B cell (primary cell): ENCODE measurements around the gene CCR2. TPM values are rescaled to one million over a fixed set of nuclear protein-coding genes. Genes with fewer than 3 reads are reported as not detected.

Source experiments
- ATAC-seq: fragments of 200-7000 bp; cut with Tn5 transposase; one replicate; pipeline ENCODE4 v1.10.0; 2021; ENCODE audit warnings: low read depth, mild to moderate bottlenecking, moderate number of reproducible peaks, moderate library complexity
- CTCF ChIA-PET: fragments of 350-600 bp; sonication (Branson Sonifier 250); formaldehyde crosslinking; loops from one replicate; lab custom pipeline; 2021; ENCODE audit warnings: antibody characterized with exemption, inconsistent platforms; lab: Charles Lee
- POLR2A ChIA-PET: fragments of 350-600 bp; sonication (Branson Sonifier 250); formaldehyde crosslinking; loops from one replicate; lab custom pipeline; 2021; ENCODE audit warnings: antibody characterized with exemption; lab: Charles Lee
- DNase-seq: peaks from one replicate; pipeline ENCODE4 v3.0.0; 2013
- H2AFZ ChIP-seq: 2 replicates; pipeline ENCODE4 v1.6.1; 2012; ENCODE audit warnings: mild to moderate bottlenecking, low read depth, low read length; ENCODE audit not compliant: insufficient read depth, poor library complexity, severe bottlenecking
- H3K27ac ChIP-seq, 2 donors: 1 replicate in 1 of 2; 2 replicates in 1 of 2; pipeline ENCODE4 v1.5.1; 2012 to 2013; ENCODE audit warnings: low read length in 2 of 2, mild to moderate bottlenecking in 2 of 2, moderate library complexity in 1 of 2
- H3K27me3 ChIP-seq, 4 experiments: fragments of 200-600 bp in 1 of 4; sonication (generic) in 1 of 4; replicated peaks in 1 of 4; 1 replicate in 2 of 4; 2 replicates in 2 of 4; pipeline versions ENCODE4 v1.6.1 to v1.7.0; 2013 to 2016; ENCODE audit warnings: low read length in 3 of 4, mild to moderate bottlenecking in 2 of 4, mixed read lengths in 1 of 4, moderate library complexity in 1 of 4; ENCODE audit not compliant: insufficient read depth in 4 of 4, control insufficient read depth in 3 of 4; ENCODE audit errors: control extremely low read depth in 1 of 4
- H3K36me3 ChIP-seq, 2 experiments: replicated peaks in 1 of 2; 1 replicate in 1 of 2; 2 replicates in 1 of 2; pipeline versions ENCODE4 v1.6.1 to v1.7.1; 2013; ENCODE audit warnings: low read length in 1 of 2; ENCODE audit not compliant: insufficient read depth in 2 of 2, control insufficient read depth in 1 of 2; ENCODE audit errors: control extremely low read depth in 1 of 2, extremely low read depth in 1 of 2
- H3K4me1 ChIP-seq, 2 donors: fragments of 200-600 bp in 1 of 2; sonication (generic) in 1 of 2; 1 replicate in 1 of 2; 2 replicates in 1 of 2; pipeline versions ENCODE4 v1.5.1 to v1.6.1; 2013 to 2017; ENCODE audit warnings: low read length in 2 of 2; ENCODE audit not compliant: control insufficient read depth in 2 of 2, insufficient read depth in 2 of 2
- H3K4me2 ChIP-seq: replicated peaks from 2 replicates; pipeline ENCODE3; 2012; ENCODE audit warnings: mild to moderate bottlenecking, low read depth, low read length; ENCODE audit not compliant: poor library complexity, severe bottlenecking
- H3K4me3 ChIP-seq, 5 experiments: fragments of 200-600 bp in 1 of 5; sonication (generic) in 1 of 5; 1 replicate in 3 of 5; 2 replicates in 2 of 5; pipeline versions ENCODE4 v1.5.1 to v1.7.0; 2011 to 2016; ENCODE audit warnings: low read length in 4 of 5, mild to moderate bottlenecking in 4 of 5, low read depth in 2 of 5, control low read depth in 1 of 5, moderate library complexity in 1 of 5; ENCODE audit not compliant: insufficient read depth in 1 of 5; ENCODE audit errors: control extremely low read depth in 1 of 5, extremely low read depth in 1 of 5
- H3K79me2 ChIP-seq: fragments of 200-600 bp; sonication (generic); one replicate; pipeline ENCODE4 v1.6.0; 2016; ENCODE audit warnings: low read length; ENCODE audit not compliant: control insufficient read depth, insufficient read depth
- H3K9ac ChIP-seq: fragments of 200-600 bp; sonication (generic); 2 replicates; pipeline ENCODE4 v1.6.1; 2017; ENCODE audit warnings: mild to moderate bottlenecking, low read length, moderate library complexity
- H3K9me3 ChIP-seq, 3 donors: one replicate each; pipeline versions ENCODE4 v1.6.1 to v1.7.1; 2013; ENCODE audit warnings: low read length in 2 of 3; ENCODE audit not compliant: control insufficient read depth in 2 of 3, insufficient read depth in 1 of 3; ENCODE audit errors: control extremely low read depth in 1 of 3
- H4K20me1 ChIP-seq: 2 replicates; pipeline ENCODE4 v1.6.0; 2012; ENCODE audit warnings: mild to moderate bottlenecking, low read length; ENCODE audit not compliant: insufficient read depth, control insufficient read depth, poor library complexity, severe bottlenecking
- H3K27ac Mint-ChIP-seq: one replicate; pipeline ENCODE4 v1.8.0; 2021; ENCODE audit warnings: mixed read lengths
- H3K27me3 Mint-ChIP-seq: one replicate; pipeline ENCODE4 v1.8.0; 2021; ENCODE audit warnings: mixed read lengths
- H3K4me1 Mint-ChIP-seq: one replicate; pipeline ENCODE4 v1.8.0; 2021; ENCODE audit warnings: mixed read lengths
- H3K4me3 Mint-ChIP-seq: one replicate; pipeline ENCODE4 v1.8.0; 2021; ENCODE audit warnings: mixed read lengths
- H3K9me3 Mint-ChIP-seq: one replicate; pipeline ENCODE4 v1.8.0; 2022; ENCODE audit warnings: mixed read lengths; ENCODE audit not compliant: insufficient read depth
- EZH2 ChIP-seq: IDR thresholded peaks from 2 replicates; pipeline ENCODE4 v1.6.1; 2012; ENCODE audit warnings: borderline replicate concordance, low read depth, mild to moderate bottlenecking, moderate library complexity, low read length; ENCODE audit not compliant: insufficient read depth, poor library complexity, severe bottlenecking
- WGBS: methylation state at CpG from one replicate; pipeline ENCODE4 v1.1.5; 2013; ENCODE audit warnings: missing lambda C conversion rate; ENCODE audit not compliant: insufficient coverage; 5-methylcytosine and 5-hydroxymethylcytosine counted together
- intact Hi-C: fragments of 100-400 bp; cut with micrococcal nuclease; formaldehyde crosslinking; loops from one replicate; pipeline ENCODE4 v1.10.0; 2022
- polyA plus RNA-seq: library from polyadenylated mRNA; depleted of rRNA; stranded (reverse); fragments of >200 nt; gene quantifications from 2 replicates; pipeline ENCODE4 v1.2.3, GENCODE V29; 2012
- total RNA-seq, 2 donors: library from RNA; stranded (reverse); fragments of 120-200 nt in 1 of 2; gene quantifications; 1 replicate in 1 of 2; 2 replicates in 1 of 2; pipeline versions ENCODE4 v1.2.3 to v1.2.4, GENCODE V29; 2013 to 2022
- TF ChIP-seq, protein P1 (sequence below): fragments of 200-600 bp; IDR thresholded peaks from one replicate; pipeline ENCODE4 v1.8.0; 2022; ENCODE audit warnings: antibody characterized with exemption, mild to moderate bottlenecking

CCR2 gene
- total and polyA plus RNA-seq, 2 donors (not counting 1 experiment from before 2014, with no cell fraction given), result 0.34 to 0.82 TPM

DNA sequence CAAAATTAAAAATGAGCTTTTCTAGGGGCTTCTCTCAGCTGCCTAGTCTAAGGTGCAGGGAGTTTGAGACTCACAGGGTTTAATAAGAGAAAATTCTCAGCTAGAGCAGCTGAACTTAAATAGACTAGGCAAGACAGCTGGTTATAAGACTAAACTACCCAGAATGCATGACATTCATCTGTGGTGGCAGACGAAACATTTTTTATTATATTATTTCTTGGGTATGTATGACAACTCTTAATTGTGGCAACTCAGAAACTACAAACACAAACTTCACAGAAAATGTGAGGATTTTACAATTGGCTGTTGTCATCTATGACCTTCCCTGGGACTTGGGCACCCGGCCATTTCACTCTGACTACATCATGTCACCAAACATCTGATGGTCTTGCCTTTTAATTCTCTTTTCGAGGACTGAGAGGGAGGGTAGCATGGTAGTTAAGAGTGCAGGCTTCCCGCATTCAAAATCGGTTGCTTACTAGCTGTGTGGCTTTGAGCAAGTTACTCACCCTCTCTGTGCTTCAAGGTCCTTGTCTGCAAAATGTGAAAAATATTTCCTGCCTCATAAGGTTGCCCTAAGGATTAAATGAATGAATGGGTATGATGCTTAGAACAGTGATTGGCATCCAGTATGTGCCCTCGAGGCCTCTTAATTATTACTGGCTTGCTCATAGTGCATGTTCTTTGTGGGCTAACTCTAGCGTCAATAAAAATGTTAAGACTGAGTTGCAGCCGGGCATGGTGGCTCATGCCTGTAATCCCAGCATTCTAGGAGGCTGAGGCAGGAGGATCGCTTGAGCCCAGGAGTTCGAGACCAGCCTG lies 17.8 kb downstream of the CCR2 start:
- TF ChIP-seq, protein P1, sequence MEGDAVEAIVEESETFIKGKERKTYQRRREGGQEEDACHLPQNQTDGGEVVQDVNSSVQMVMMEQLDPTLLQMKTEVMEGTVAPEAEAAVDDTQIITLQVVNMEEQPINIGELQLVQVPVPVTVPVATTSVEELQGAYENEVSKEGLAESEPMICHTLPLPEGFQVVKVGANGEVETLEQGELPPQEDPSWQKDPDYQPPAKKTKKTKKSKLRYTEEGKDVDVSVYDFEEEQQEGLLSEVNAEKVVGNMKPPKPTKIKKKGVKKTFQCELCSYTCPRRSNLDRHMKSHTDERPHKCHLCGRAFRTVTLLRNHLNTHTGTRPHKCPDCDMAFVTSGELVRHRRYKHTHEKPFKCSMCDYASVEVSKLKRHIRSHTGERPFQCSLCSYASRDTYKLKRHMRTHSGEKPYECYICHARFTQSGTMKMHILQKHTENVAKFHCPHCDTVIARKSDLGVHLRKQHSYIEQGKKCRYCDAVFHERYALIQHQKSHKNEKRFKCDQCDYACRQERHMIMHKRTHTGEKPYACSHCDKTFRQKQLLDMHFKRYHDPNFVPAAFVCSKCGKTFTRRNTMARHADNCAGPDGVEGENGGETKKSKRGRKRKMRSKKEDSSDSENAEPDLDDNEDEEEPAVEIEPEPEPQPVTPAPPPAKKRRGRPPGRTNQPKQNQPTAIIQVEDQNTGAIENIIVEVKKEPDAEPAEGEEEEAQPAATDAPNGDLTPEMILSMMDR, result no peak
- TF ChIP-seq EZH2, result no peak
- Histone ChIP-seq H3K9me3 (no peaks in the 10 kb centered on the region), H4K20me1 (no peaks in the 10 kb centered on the region), H3K27ac (no peak overlapping the region), H3K4me3 (no peak overlapping the region), H3K36me3 (no peaks in the 10 kb centered on the region), H3K4me2 (no peak overlapping the region), H3K4me1 (peaks cover 12 to 20% of the 10 kb centered on the region in 2 donors), H3K27me3 (peaks cover 0 to 2% (median 0%) of the 10 kb centered on the region in 4 experiments), H3K79me2 (no peaks in the 10 kb centered on the region), H3K9ac (no peak overlapping the region), H2AFZ (no peak overlapping the region)
- Mint-ChIP-seq H3K27me3 (peaks cover 3% of the 10 kb centered on the region), H3K27ac (no peak overlapping the region), H3K4me3 (no peak overlapping the region), H3K9me3 (no peaks in the 10 kb centered on the region), H3K4me1 (peaks cover 36% of the 10 kb centered on the region)
- ATAC-seq, result no peak
- 79% methylated on average over 3 of the region's 10 CpGs for WGBS
- CTCF ChIA-PET, result interaction anchor here (0.7 to 13.1 kb wide), 11 partner anchors 11 to 433 kb away, joined by 3 to 233 read pairs (median 31); partner anchors contain the start of gene CCR1
- no peak for DNase-seq
- POLR2A ChIA-PET, result interaction anchor here (0.6 kb wide), 1 partner anchor 103 kb away, joined by 4 read pairs; no protein-coding TSS in a partner anchor
- intact Hi-C loops, result loop anchor here (1.0 to 2.0 kb wide), 2 partner anchors 19 to 95 kb away; no protein-coding TSS in a partner anchor
